Stimulated activated naive CD4-positive, alpha-beta T cell (primary cell): Measurements from ENCODE around the gene PGLYRP1.
A peak's percentile ranks its signal among the peaks of the same experiment; 100 is the strongest.

ENCODE experiments used
- DNase-seq, 6 experiments: peaks; one replicate each; lab custom pipeline; 2025; lab: John Stamatoyannopoulos, UW

The PGLYRP1 gene

DNA sequence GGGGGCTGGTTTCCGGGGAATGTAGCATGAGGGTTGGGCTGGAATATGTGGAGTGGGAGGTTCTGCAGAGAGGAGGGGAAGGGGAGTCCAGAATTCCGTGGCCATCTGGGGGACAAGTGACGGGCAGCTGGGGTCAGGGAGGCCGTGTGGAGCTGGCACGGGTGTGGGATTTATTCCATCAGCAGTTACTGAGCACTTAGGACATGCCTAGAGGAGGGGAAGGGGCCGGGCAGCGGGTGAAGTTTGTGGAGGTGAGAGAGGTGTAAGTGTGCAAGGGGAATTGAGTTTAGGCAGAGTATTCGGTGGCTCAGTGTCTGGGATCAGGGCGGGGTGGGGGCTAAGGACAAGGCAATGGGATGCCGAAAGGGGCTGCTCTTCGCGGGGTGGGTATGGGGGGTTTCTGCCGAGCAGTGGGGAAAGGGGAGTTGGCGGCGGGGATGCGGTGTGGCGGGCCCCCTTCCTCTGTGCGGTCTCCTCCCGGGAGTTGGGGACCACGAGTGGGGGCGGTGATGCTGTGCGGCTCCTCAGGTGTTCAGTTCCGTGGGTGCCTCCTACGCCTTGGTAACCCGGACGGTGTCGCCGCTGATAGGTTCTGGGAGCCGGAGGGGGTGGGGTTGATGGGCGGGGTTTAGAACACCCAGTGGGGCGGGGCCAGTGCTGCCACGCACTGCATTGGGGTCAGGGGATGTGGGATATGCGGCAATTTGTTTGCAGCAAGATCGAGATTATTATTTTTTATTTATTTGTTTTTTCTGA, 22.2 kb downstream of the PGLYRP1 start:
- peak; percentile 54 to 76 (median 72) for DNase-seq

DNA sequence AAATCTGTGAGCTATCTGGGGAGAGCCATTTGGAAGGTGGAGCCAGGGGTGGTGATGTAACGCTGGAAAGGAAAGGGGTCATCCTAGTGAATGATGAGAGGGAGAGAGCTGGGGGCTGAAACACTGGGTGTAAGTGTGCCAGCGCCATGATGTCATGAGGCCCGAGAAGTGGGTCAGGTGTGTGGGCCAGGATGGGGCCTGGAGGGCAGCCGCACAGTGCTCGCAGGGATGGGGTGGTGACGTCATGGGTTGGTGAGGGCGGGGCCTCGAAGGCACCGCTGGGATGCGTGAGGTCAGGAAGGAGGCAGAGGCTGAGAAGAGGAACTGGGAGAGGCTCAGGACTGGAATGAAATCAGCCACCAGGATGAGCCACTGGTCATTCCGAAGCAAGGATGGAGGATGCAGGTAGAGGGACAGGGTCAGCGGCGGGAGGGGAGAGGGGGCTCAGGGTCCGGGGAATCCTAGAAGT, 23.2 kb downstream of the PGLYRP1 start:
- peak in 1 of 6 experiments; percentile 2 for DNase-seq

DNA sequence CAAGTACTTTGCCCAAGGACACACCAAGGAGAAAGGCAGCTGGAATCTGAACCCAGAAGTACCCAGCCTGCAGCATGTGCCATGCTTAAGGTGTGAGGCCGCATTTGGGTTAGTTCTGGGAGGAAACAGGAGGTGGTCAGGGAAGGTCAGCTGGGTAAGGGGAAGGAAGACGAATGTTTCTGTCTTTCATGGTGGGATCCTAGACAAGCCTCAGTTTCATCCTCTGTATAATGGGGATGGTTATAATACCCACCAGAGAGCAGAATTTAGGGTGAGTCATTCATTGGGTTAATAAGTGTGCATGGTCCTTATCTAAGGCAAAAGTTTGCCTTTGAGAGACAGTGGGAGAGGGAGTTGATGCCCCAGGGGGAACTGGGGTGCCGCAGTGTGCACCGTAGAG, 24.0 kb downstream of the PGLYRP1 start:
- no peak for DNase-seq

DNA sequence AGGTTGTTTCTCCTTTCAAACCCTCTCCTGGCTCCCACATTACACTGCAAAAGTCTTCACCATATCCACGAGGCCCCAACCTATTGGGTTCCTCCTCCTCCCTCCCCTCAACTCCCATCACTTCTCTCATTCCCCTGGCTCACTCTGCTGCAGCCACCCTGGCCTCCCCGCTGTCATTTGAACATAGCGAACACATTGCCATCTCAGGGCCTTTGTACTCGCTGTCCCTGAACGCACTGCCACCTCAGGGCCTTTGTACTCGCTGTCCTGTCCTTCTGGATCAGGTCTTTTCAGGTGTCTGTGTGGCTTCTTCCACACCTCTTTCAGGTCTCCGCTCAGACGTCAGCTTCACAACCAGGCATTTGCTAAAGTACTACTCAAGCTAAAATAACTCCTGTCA, 25.9 kb downstream of the PGLYRP1 start:
- DNase-seq, result no peak

DNA sequence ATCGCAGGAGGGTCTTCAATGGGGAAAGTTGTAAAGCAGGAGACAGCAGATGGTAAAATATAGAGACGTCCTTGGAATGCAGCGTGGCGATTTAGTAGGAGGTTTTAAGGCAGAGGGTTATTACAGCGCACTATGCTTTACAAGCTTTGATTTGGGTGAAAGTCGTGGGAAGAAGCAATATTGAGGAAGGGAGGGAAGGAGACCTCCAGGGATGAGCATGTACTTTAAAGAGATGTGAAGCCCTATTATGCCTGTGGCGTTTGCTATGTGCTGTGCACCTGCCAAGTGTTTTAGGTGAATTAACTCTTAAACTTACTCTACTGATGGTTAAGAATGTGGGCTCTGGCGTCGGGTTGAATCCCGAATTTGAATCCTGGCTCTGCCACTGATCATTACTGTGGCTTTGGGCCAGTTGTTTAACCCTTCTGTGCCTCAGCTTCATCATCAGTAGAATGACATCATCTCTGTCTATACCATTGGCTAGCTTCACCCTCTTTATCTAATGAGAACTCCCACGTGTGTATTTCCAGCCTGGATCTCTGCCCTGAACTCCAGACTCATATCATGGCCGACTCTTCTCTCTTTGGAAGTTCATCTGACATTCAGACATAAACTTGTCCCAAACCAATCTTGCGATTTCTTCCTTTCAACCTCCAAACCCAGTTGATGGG, 27.0 kb downstream of the PGLYRP1 start:
- peak in 1 of 6 experiments; percentile 40 for DNase-seq

DNA sequence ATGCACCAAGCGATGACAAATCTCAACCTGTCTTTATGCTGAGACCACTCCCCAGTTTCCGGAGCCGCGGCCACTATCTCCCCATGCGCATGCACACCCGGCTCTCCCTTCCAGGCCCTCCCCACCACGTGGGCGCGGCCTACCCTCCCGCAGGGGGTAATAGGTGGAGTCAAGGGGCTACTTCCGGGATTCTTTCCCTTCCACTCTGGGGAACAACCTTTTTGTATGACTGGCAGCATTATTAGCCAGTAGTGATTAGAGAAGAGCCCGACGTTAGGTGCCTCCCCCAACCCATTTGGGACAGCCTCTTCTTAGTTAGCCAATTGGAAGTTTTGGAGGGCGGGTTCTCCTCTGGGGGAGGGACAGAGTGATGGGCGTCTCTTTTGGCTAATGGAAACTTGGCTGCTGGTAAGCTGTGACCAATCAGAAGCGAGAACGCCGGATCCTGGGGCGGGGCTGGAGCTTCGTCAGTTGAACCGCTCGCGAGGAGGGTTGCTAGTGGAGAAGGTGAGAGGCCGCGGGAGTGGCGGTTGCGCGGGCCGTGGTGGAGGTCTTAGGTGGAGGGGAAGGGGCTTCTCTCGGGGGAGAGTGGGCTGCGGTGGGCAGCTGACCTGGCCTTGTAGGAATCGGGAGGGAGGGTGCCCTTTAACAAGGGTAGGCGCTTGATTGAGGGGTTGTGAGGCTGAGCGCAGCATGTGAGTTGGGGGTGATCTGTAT, 27.7 kb downstream of the PGLYRP1 start, which contains the start of gene CCDC61:
TSS of gene CCDC61 (plus strand) at position 470 of the 717 bp plus-strand sequence. CDS start 7,552 bp downstream, outside the sequence.
- DNase-seq, result peak; percentile 94 to 100 (median 98)

DNA sequence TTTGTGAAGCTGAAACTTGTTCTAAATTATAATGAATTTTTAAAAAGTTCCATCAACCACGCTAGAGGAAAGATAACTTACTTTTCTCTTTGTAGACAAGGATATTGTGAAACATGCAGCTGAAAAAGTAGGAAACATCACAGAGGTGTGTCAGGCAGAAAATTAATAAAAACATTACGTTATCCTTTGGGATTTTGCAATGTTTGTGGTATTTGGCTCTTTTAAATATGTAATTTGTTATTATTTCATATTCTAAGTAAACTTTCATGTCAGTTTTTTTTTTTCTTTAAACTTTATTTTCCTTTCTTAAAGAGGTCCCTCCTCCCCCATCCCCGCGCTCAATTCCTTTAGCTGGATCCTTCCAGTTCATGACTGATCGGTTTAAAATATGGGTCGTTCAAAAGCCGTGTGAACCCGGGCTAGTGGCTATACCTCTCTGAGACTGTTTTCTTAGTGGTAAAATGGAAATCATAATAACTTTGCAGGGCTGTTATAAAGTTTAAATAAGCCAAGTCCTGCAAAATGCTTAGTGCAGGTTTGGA, 28.3 kb downstream of the PGLYRP1 start:
- no peak for DNase-seq

DNA sequence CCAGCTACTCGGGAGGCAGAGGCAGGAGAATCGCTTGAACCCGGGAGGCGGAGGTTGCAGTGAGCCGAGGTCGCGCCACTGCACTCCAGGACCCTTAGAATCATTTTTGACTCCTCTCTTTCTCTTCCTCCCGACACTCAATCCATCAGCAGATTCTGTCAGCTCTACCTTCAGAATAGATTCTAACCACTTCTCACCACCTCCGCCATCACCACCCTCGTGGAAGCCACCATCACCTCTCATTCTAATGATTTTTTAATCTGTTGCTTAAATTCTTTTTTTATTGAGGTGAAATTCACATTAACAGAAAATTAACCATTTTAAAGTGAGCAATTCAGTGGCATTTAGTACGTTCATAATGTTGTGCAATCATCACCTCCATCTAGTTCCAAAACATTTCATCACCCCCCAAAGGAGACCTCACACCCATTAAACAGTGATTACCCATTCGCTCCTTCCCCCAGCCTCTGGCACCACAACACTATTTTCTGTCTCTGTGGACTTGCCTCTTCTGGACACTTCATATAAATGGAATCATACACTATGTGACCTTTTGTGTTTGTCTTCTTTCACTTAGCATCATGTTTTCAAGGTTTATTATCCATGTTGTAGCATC, 32.6 kb downstream of the PGLYRP1 start:
- no peak for DNase-seq

DNA sequence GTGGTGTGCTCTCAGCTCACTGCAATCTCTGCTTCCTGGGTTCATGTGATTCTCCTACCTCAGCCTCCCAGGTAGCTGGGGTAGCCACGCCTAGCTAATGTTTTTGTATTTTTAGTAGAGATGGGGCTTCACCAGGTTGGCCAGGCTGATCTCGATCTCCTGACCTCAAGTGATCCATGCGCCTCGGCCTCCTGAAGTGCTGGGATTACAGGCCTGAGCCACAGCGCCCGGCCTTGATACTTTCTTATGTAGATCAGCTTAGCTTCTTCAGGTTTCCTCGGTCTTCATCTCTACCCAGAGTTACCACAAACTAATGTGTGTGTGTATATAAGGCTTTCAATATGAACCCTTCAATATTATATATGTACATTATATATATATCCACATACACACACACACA, 37.5 kb downstream of the PGLYRP1 start:
- no peak for DNase-seq

DNA sequence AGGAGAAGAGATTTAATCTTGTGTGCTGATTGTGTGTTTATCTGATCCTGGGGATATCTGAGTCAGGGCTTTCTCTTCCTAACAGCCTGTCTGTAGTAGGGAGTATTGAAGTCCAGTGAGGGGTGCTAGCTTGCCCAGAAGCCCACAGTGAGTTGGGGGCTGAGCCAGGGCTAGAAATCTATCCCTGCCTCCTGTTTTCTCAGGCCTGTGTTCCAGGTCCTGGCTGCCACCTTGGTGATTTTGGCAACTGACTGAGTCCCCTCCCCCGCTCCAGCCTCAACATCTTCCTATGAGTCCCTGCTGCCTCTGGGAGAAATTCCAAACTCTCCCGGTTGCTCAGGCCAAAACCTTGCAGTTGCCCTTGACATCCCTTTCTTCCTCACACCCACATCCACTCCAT, 41.5 kb downstream of the PGLYRP1 start:
- DNase-seq, result no peak

DNA sequence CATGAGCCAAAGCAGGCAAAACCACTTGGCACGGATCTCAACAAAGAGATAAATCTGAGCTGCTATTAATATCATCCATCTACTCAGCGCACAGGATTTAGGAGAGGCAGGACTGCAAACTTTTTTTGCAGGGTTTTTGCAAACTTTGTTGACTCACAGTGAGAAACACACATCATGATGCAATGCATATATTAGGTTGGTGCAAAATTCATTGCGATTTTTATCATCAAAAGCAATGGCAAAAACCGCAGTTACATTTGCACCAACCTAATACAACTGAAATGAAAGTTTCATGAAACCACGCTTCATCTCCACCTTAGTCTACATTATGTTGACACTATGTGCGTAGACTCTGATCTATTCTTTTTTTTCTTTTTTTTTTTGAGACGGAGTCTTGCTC, 44.7 kb downstream of the PGLYRP1 start:
- DNase-seq, result no peak

DNA sequence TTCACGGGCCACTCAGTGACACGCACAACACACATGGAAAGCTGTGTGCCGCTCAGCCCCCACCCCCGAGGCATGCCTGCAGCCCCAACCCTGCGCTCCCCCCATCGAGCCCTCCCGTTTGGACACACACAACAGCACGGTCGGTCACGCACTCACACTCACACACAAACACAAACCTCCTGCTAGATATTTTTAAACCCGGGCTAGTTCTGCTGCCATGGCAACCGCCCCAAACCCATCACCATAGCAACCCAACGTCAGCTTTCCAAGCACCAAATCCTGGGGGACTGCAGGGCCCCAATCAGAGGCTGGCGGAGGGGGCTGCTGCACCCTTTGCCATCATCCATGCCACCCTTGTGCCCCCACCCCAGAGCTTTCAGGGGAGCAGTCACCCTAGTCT, 46.7 kb downstream of the PGLYRP1 start:
- DNase-seq, result no peak

DNA sequence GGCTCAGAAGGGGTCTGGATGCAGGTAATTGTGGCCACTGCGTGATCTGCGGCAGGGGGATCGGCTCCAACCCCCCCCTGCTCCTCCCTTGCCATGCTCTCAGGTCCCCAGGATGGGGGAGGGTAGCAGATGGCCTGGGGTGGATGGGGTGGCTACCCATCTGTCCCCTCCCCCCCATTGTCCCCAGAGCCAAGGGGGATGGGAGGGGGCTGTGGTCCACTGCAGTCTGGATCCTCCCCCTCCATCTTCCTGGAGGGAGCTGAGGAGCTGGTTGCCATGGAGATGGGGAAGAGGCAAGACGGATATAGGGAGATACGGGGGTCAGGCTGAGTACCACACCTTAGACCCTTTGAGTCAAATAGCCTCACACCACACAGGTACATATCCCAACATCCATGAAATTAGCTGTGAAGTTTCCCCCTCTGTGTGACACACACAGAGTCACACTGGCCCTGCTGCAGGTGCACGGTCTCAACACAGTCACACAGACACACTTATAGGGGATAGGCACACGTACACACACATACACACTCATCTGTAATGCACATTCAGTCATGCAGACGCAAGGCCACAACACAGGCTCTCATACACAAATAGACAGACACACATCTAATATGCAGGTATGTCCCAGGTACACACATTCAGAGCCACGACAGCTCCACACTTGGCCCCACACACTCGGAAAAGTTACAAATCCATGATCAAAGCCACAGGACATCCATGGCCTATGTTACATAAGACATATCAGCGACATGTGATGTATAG, 47.4 kb downstream of the PGLYRP1 start:
- no peak for DNase-seq

DNA sequence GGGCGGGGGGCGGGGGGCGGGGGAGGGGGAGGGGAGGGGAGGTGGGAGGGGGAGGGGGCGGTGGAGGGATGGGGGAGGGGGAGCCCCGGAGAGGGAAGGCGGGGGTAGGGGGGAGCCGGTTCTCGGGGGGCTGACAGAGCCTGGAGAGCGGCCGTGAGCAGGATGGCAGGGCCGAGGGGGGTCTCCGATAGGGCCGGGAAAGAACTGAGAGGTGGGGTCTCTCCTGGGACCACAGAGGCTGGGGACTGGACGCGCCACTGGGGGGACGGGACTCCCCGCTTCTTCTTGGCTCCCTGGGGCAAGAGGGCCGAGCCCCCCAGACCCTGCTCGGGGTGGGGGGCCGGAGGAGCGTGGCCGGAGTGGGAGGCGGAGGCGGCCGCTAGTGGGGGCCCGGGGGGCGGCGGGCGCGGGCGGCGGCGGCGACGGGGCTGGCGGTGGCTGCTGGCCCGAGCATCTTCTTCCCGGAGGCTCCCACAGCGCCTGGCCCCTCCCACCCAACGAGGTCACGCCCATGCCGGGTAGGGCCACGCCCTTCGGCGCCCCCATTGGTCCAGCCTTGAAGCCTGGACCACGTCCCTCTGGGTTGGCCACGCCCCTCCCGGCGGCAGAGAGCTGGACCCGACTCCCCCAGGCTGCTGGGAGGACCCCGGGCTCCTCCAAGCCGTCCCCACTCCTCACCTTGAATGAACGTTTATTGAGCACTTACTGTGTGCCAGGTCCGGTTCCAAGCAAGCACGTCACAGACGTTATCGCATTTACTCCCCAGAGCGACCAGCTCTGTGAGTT, 49.1 kb downstream of the PGLYRP1 start, which contains the start of gene NOVA2:
TSS of gene NOVA2 (minus strand) at position 313 of the 786 bp plus-strand sequence. CDS start 514 bp downstream, outside the sequence.
- DNase-seq, result peak in 2 of 6 experiments; percentile 7 to 8

DNA sequence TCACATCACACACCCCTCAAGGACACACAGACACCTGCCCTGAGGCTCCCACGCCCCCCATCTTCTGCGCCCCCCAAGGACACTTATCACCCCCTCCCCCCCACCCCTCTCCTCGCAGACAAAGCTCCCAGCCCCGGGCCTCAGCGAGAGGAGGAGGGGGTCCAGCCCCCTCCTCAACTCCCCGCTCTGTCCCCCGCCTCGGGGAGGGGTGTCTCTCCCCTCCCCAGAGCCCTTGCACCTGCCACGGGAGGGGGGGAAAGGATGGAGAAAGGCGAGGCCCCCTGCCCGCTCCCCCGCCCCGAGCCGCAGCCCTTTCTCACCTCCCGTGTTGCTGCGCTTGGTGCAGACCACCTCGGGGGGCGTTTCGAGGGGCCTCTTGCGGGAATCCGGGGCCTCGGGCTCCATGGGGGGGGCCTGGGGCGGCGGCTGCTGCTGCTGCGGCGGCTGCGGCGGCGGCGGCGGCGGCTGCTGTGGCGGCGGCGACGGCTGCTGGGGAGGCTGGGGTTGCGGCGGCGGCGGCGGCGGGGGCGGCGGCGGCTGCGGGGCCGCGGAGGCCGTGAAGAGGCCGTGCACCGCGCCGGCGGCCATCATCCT, 49.8 kb downstream of the PGLYRP1 start:
- peak in 1 of 6 experiments; percentile 14 for DNase-seq

DNA sequence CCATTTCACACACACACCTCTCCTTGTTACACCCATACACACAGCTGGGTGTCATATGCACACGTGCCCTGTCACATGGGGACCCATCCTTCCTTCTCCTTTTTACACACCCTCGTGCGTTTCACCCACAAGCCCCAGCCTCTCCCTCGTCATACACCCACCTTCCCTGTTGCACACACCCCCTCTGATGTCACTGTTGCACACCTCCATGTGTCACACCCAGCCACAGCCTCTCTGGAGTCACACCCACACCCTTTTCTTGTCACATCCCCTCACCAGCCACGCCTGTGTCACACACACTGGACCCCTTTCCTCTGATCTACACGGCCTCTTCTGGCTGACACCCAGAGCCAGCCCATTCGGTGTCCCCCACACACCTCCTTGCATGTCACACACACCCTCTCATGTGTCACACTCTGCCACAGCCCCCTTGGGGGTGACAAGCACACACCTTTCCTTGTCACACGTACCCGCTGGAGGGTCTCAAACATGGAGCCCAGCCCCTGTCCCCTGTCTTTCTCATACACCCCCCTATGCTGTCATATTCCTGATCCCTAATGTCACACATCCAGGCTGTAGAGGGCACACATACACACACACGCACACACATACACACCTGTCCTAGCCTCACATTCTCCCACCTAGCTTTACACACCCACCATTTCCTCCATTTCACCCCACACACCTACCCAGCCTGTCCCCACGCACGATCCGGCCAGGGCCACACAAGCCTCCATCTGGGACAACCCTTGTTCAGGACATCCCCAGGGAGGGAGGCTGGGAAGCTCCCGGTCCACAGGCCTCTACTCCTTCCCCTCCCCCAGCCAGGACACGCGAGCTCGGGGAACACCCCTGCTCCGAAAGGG, 50.5 kb downstream of the PGLYRP1 start:
- peak in 5 of 6 experiments; percentile 11 to 37 (median 32) for DNase-seq

DNA sequence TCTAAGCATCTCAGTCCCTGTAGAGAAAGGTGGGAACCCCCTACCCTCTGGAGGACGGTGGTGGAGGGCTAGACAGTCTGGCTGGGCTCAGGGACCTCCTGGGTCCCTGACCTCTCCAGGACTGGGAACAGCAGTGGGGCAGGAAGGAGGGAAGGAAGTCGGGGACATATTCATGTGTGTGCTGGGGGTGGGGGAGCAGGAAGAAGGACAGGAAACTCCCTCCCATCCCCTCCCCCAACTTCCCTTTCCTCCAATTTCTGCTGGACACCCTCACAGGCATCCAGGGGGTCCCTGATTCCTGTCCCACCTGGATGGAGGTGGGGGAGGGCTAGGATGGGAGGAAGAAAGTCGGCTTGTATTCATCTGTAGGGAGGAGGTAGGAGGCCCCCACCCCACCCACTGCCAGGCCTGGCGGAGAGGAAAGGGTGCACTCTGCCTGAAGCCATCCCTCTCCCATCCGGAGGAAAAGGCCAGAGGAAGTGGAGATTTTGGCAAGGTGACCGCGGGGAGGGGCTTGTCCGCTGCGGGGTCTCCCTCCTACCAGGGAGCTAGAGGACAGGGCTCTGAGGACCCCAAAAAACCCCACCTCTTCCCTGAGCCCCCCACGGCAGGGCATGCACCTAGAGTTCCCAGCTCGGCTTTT, 51.5 kb downstream of the PGLYRP1 start:
- no peak for DNase-seq

DNA sequence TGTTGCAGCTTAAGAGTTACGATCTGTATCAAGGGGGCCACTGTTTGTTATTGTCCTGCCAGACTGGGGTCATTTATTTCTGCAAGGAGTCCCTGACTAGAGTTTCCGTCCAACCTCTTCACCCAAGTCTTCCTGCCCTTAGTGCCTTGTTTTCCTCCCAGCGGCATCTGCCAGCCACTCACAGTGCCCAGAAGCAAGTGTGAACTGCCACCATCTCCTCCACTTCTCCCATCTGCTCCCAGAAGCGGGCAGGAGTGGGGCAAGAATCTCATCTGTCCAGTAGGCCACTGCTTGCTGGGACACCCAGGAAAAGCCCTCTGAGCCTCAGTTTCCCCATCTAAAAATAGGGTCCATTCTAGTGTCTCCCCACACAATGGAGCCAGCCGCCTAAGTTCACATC, 53.2 kb downstream of the PGLYRP1 start:
- DNase-seq, result no peak
